ENCODE results near the gene KCNS1. TPM values are rescaled to one million over a fixed set of nuclear protein-coding genes. Genes with fewer than 3 reads are reported as not detected.

The KCNS1 gene
- total RNA-seq, 1 experiment from 2014 or later: not detected

GRCh38 chr20:45053430-45054351 is 47.2 kb downstream of the KCNS1 start:
- H3K79me2 ChIP-seq (ENCODE audit: low read length): no peaks in the 10 kb centered on the region
- peaks cover 12% of the 10 kb centered on the region for H3K4me1 ChIP-seq (ENCODE audit: insufficient read depth, low read length)
- no peaks in the 10 kb centered on the region for H3K9me3 ChIP-seq (ENCODE audit: low read length)
- no peak overlapping the region for H3K4me2 ChIP-seq (ENCODE audit: low read length)
- ATAC-seq (no peak), DNase-seq (no peak)
- H3K9me2 ChIP-seq (replicated peaks; ENCODE audit: low read length): no peaks in the 10 kb centered on the region
- CTCF ChIA-PET: no interaction called here
- H4K20me1 ChIP-seq (ENCODE audit: low read length): no peaks in the 10 kb centered on the region
- TF ChIP-seq EZH2 (IDR thresholded peaks at IDR 0.05; ENCODE audit: low read length, unreplicated experiment) (no peak), CTCF (conservative IDR thresholded peaks at IDR 0.05; ENCODE audit: low read depth, low read length) (no peak), EZH2phosphoT487 (IDR thresholded peaks at IDR 0.05; ENCODE audit: borderline replicate concordance, low read length) (no peak)
- no peaks in the 10 kb centered on the region for H3K36me3 ChIP-seq (ENCODE audit: low read depth, low read length)
- no peaks in the 10 kb centered on the region for H3K27me3 ChIP-seq (ENCODE audit: low read length)
- H3K27ac ChIP-seq (ENCODE audit: low read length): no peak overlapping the region
- POLR2A ChIA-PET (ENCODE audit: unreplicated experiment): interaction anchor here (0.6 kb wide), 1 partner anchor 176 kb away, joined by 53 read pairs; no protein-coding TSS in a partner anchor
- H2AFZ ChIP-seq (ENCODE audit: low read length): no peak overlapping the region
- H3K9ac ChIP-seq (ENCODE audit: low read length): no peak overlapping the region
- BruUV-seq (replicated peaks): no TSS peak
- H3K4me3 ChIP-seq (ENCODE audit: low read length): no peak overlapping the region
- H3F3A ChIP-seq (ENCODE audit: low read length, unreplicated experiment): no peaks in the 10 kb centered on the region
- intact Hi-C loops (cut with micrococcal nuclease): no loop called here

DNA sequence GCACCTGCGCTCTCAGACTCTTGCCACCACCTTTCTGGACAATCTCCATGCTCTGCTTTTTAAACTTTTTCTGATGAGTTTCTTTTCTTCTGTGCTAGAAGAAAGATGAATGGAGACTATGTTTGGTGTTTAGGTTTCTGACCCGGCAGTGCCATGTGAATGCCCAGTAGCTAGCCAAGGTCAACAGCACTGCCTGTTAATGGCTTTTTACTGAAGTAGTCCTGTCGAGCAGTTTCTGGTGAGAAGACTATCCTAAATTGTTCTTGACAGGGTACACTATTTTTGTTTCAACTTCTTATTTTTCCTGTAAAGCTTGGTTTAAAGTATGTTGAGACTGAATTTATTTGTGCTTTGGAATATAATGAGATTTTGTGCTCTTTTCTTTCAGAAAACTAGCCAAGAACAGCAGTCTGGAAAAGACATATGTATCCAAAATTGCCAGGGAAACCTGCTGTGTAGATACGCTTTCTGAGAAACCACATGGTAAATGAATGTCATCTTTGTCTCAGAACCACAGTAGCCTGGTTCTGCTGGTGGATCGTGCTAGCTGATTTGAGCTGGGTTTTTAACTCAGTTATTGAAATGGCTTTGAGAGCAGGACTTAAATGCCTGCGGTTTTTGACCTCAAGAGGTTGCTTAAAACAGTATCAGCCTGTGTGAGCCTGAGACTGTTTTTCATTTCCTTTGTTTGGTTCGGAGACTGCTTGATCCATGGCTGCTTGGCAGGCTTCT is 48.1 kb downstream of the KCNS1 start:
- H3K27me3 ChIP-seq (ENCODE audit: low read length): no peaks in the 10 kb centered on the region
- H2AFZ ChIP-seq (ENCODE audit: low read length): no peak overlapping the region
- ATAC-seq (no peak), DNase-seq (no peak)
- H3F3A ChIP-seq (ENCODE audit: low read length, unreplicated experiment): no peaks in the 10 kb centered on the region
- POLR2A ChIA-PET (ENCODE audit: unreplicated experiment): interaction anchor here (0.6 kb wide), 1 partner anchor 57 kb away, joined by 4 read pairs; no protein-coding TSS in a partner anchor
- intact Hi-C loops (cut with micrococcal nuclease): no loop called here
- no peaks in the 10 kb centered on the region for H4K20me1 ChIP-seq (ENCODE audit: low read length)
- no peak overlapping the region for H3K9ac ChIP-seq (ENCODE audit: low read length)
- H3K4me1 ChIP-seq (ENCODE audit: insufficient read depth, low read length): peaks cover 12% of the 10 kb centered on the region
- H3K4me2 ChIP-seq (ENCODE audit: low read length): no peak overlapping the region
- no peaks in the 10 kb centered on the region for H3K9me2 ChIP-seq (replicated peaks; ENCODE audit: low read length)
- no peaks in the 10 kb centered on the region for H3K9me3 ChIP-seq (ENCODE audit: low read length)
- no peaks in the 10 kb centered on the region for H3K36me3 ChIP-seq (ENCODE audit: low read depth, low read length)
- H3K27ac ChIP-seq (ENCODE audit: low read length): no peak overlapping the region
- CTCF ChIA-PET: interaction anchor here (0.7 kb wide), 1 partner anchor 486 kb away, joined by 13 read pairs; no protein-coding TSS in a partner anchor
- H3K79me2 ChIP-seq (ENCODE audit: low read length): no peaks in the 10 kb centered on the region
- TF ChIP-seq CTCF (conservative IDR thresholded peaks at IDR 0.05; ENCODE audit: low read depth, low read length) (no peak), EZH2 (IDR thresholded peaks at IDR 0.05; ENCODE audit: low read length, unreplicated experiment) (no peak), EZH2phosphoT487 (IDR thresholded peaks at IDR 0.05; ENCODE audit: borderline replicate concordance, low read length) (no peak)
- no peak overlapping the region for H3K4me3 ChIP-seq (ENCODE audit: low read length)
- no TSS peak for BruUV-seq (replicated peaks)
